ENCODE data around the gene THSD4.

DNA sequence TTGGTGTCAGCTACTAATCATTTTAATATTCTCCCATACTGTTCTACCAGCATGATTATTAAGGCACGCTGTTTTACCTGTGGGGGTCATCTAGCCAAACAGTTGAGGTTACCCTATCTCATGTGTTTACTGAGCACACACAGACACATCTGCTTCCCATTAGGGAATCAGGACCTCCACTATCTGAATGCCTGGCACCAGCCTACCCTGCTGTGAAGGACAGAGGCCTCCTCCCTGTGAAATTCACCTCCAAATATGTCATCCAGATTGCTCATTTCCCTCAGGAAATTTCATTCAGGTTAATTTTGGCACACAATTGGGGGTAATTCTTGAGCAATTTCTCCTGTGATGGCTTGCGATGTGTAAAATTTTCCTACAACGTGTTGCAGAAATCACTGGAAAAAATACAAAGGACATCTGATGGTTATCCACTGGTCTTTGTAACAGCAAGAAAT, 539.5 kb downstream of the THSD4 start:
- TF ChIP-seq CTCF (IDR thresholded peaks at IDR 0.05; ENCODE audit: insufficient read depth, low read length) (no peak), POLR2AphosphoS5 (IDR thresholded peaks at IDR 0.05; ENCODE audit: low read depth) (no peak)

All from HL-60 (cell line).